ENCODE results near the gene RLN3.
"Not testable (repeated sequence)": the region's sequence is repeated elsewhere in the genome, so short reads cannot be mapped to it uniquely, and the experiment has no call there.

The RLN3 gene

GRCh38 chr19:14050961-14051360 is 23.0 kb downstream of the RLN3 start:
- not testable (repeated sequence) for H3K36me3 ChIP-seq (ENCODE audit: insufficient read depth, low read length); H3K4me1 ChIP-seq (ENCODE audit: insufficient read depth, low read length); H3K9me3 ChIP-seq (ENCODE audit: control insufficient read depth, insufficient read depth, low read length); H3K9ac ChIP-seq (ENCODE audit: low read depth, low read length)

GRCh38 chr19:14051980-14052379 is 24.0 kb downstream of the RLN3 start:
- Histone ChIP-seq H3K9ac (ENCODE audit: low read depth, low read length) (no peak overlapping the region), H3K4me1 (ENCODE audit: insufficient read depth, low read length) (no peaks in the 10 kb centered on the region), H3K36me3 (ENCODE audit: insufficient read depth, low read length) (no peaks in the 10 kb centered on the region), H3K9me3 (ENCODE audit: control insufficient read depth, insufficient read depth, low read length) (peaks cover 2% of the 10 kb centered on the region; the same call in 1 of the 2 replicates)

DNA sequence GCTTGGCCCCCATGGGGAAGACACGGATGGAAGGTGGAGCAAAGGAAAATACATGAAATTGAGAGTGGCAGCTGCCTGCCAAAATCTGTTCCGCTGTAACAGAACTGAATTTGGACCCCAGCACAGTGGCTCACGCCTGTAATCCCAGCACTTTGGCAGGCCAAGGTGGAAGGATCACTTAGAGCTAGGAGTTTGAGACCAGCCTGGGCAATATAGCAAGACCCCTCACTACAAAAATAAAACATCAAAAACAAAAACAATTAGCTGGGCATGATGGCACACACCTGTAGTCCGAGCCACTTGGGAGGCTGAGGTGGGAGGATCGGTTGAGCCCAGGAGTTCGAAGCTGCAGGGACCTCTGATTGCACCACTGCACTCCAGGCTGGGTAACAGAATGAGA is 24.5 kb downstream of the RLN3 start:
- H3K36me3 ChIP-seq (ENCODE audit: insufficient read depth, low read length) = no peaks in the 10 kb centered on the region
- H3K4me1 ChIP-seq (ENCODE audit: insufficient read depth, low read length) = no peaks in the 10 kb centered on the region
- no peak overlapping the region for H3K9ac ChIP-seq (ENCODE audit: low read depth, low read length)
- peaks cover 2% of the 10 kb centered on the region; the same call in 1 of the 2 replicates for H3K9me3 ChIP-seq (ENCODE audit: control insufficient read depth, insufficient read depth, low read length)

GRCh38 chr19:14053032-14053431 is 25.1 kb downstream of the RLN3 start:
- no peaks in the 10 kb centered on the region for H3K36me3 ChIP-seq (ENCODE audit: insufficient read depth, low read length)
- H3K4me1 ChIP-seq (ENCODE audit: insufficient read depth, low read length) = no peaks in the 10 kb centered on the region
- peaks cover 2% of the 10 kb centered on the region; the same call in 1 of the 2 replicates for H3K9me3 ChIP-seq (ENCODE audit: control insufficient read depth, insufficient read depth, low read length)
- H3K9ac ChIP-seq (ENCODE audit: low read depth, low read length) = no peak overlapping the region

- Histone ChIP-seq H3K36me3 (ENCODE audit: insufficient read depth, low read length) (no peaks in the 10 kb centered on the region), H3K4me1 (ENCODE audit: insufficient read depth, low read length) (peaks cover 4% of the 10 kb centered on the region; the same call in 1 of the 2 replicates), H3K9me3 (ENCODE audit: control insufficient read depth, insufficient read depth, low read length) (no peaks in the 10 kb centered on the region), H3K9ac (ENCODE audit: low read depth, low read length) (no peak overlapping the region)
Observed at GRCh38 chr19:14053500-14053899, 25.6 kb downstream of the RLN3 start.

GRCh38 chr19:14054099-14054498 is 26.2 kb downstream of the RLN3 start:
- Histone ChIP-seq H3K4me1 (ENCODE audit: insufficient read depth, low read length) (peaks cover 7% of the 10 kb centered on the region; the same call in 1 of the 2 replicates), H3K9ac (ENCODE audit: low read depth, low read length) (no peak overlapping the region), H3K36me3 (ENCODE audit: insufficient read depth, low read length) (no peaks in the 10 kb centered on the region), H3K9me3 (ENCODE audit: control insufficient read depth, insufficient read depth, low read length) (no peaks in the 10 kb centered on the region)

GRCh38 chr19:14054721-14055120 is 26.8 kb downstream of the RLN3 start:
- Histone ChIP-seq H3K4me1 (ENCODE audit: insufficient read depth, low read length) (peaks cover 7% of the 10 kb centered on the region; the same call in 1 of the 2 replicates), H3K9me3 (ENCODE audit: control insufficient read depth, insufficient read depth, low read length) (no peaks in the 10 kb centered on the region), H3K9ac (ENCODE audit: low read depth, low read length) (no peak overlapping the region), H3K36me3 (ENCODE audit: insufficient read depth, low read length) (no peaks in the 10 kb centered on the region)

DNA sequence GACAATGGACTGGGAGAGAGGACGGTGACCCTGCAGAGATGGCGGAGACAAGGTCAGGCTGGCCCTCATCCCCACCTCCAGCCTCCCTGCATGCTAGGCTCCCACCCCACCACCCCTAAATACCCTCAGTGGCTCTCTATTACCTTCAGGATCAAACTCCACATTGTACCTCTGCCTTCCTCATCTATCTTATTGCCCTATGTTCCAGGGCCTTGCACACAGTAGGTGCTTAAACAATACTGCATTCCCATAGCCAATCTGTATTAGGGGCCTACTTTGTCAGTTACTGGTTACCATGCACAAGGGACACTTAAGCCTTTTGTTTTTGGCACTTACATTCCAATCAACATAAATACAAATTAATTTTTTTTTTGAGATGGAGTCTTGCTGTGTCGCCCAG is 27.4 kb downstream of the RLN3 start:
- Histone ChIP-seq H3K9me3 (ENCODE audit: control insufficient read depth, insufficient read depth, low read length) (no peaks in the 10 kb centered on the region), H3K9ac (ENCODE audit: low read depth, low read length) (no peak overlapping the region), H3K36me3 (ENCODE audit: insufficient read depth, low read length) (no peaks in the 10 kb centered on the region), H3K4me1 (ENCODE audit: insufficient read depth, low read length) (peaks cover 7% of the 10 kb centered on the region; the same call in 1 of the 2 replicates)

DNA sequence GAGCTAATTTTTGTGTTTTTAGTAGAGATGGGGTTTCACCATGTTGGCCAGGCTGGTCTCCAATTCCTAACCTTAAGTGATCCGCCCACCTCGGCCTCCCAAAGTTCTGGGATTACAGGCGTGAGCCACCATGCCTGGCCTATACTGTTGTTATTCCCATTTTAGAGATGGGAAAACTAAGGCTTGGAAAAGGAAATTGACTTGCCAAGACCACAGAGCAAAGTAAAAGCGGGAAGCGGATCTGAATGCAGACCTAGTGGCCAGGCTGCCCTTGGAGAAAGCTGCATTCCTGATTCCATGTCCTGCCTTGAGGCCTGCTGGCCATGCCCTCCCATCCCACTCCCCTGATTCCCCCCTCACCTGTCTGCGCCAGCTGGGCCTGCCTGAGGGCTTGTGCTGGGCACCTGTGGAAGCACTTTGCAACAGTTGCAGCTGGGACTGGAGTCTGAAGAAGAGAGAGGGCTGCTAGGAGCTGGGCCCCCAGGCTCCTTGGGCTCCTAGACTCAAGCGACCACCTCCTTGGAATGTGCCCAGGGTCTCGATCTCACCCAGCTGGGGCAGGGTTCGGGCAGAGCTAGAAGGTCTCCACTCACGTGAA is 28.2 kb downstream of the RLN3 start:
- Histone ChIP-seq H3K9ac (ENCODE audit: low read depth, low read length) (no peak overlapping the region), H3K9me3 (ENCODE audit: control insufficient read depth, insufficient read depth, low read length) (no peaks in the 10 kb centered on the region), H3K4me1 (ENCODE audit: insufficient read depth, low read length) (peaks cover 7% of the 10 kb centered on the region; the same call in 1 of the 2 replicates)

DNA sequence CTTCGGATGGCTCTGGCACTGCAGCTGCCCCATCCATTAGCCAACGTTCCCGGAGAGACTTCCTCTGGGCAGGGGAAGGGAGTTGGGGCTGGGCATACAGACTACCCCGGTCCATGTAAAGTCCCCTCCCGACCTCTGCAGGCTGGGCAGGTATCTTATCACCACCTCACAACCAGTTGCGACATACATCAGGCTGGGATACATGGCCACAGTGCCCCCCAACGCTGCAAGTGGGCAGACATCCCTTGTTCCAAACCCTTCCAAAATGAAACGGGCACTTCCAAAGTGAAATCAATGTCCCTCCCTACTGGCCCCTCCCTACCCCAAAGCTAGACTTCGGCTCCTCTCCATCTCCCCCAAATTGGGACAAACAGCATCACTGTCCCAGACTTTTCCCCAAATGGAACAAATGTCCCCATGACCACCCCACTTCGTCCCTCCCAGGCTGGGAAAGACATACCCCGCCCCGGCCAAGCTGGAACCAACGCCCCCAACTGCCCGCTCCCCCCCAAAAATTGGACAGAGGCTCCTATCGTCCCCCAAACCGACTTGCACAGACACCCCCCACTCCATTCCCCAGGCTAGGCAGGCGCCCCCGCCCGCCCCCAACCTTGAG is 28.9 kb downstream of the RLN3 start:
- H3K9ac ChIP-seq (ENCODE audit: low read depth, low read length) = peak overlapping the region; percentile 60
- H3K9me3 ChIP-seq (ENCODE audit: control insufficient read depth, insufficient read depth, low read length) = no peaks in the 10 kb centered on the region
- peaks cover 7% of the 10 kb centered on the region; the same call in 1 of the 2 replicates for H3K4me1 ChIP-seq (ENCODE audit: insufficient read depth, low read length)
- no peaks in the 10 kb centered on the region for H3K36me3 ChIP-seq (ENCODE audit: insufficient read depth, low read length)

More for the DNA sequence above, 28.2 kb downstream of the RLN3 start:
- H3K36me3 ChIP-seq (ENCODE audit: insufficient read depth, low read length) = no peaks in the 10 kb centered on the region

DNA sequence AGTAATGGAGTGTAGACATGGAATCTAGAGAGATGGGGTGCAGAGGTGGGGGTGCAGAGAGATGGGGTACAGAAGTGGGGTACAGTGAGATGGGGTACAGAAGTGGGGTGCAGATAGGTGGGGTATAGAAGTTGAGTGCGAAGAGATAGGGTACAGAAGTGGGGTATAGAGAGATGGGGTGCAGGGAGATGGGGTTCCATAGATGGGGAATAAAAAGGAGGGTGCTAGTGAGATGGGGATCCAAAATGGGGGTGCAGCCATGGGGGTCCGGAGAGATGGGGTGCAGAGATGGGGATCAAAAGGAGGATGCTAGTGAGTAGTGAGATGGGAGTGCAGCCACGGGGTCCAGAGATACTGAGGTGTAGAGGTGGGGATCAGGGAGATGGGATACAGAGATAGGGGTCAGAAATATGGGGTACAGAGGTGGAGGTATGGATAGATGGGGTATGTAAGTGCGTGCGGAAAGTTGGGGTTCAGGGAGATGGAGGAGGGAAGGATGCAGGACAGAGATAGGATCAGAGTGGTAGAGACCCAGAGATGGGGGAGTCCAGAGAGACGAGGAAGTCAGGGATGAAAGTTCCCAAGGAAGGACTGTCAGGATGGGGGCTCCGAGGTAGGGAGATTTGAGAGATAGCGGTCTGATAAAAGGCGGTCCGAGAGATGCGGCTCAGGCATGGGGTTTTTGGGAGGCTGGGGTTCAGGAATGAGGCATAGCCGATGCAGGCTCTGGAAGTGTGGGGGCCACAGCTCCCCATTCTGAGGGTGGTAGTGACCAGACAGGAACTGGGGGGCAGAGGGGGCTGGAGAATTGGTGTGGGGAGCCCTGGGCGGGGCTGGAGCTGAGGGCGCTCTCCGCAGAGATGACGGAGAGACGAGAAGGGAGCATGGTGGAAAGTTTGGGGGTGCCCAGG is 30.5 kb downstream of the RLN3 start:
- Histone ChIP-seq H3K9me3 (ENCODE audit: control insufficient read depth, insufficient read depth, low read length) (no peaks in the 10 kb centered on the region), H3K36me3 (ENCODE audit: insufficient read depth, low read length) (no peaks in the 10 kb centered on the region), H3K9ac (ENCODE audit: low read depth, low read length) (peak overlapping the region; percentile 48; the same call in 1 of the 2 replicates), H3K4me1 (ENCODE audit: insufficient read depth, low read length) (peaks cover 7% of the 10 kb centered on the region; the same call in 1 of the 2 replicates)

DNA sequence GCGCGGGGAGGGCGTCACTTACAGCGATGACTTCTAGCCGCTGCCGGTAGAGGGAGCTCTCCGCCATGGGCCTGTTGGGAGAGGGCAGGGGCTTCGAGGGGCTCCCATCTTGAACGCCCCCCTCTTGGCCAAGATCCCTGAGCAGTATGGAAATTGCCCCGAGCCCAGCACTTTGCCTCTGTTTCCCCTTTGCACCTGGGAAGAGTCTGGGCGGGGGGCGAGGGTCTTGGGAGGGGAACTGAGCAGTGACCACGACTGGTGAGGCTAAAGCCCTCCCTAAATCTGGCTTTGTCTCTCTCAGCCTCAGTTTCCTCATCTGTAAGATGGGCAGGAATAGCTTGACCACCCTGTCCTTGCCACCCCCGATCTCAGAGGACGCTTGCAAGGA is 31.1 kb downstream of the RLN3 start:
- no peaks in the 10 kb centered on the region for H3K9me3 ChIP-seq (ENCODE audit: control insufficient read depth, insufficient read depth, low read length)
- H3K36me3 ChIP-seq (ENCODE audit: insufficient read depth, low read length) = no peaks in the 10 kb centered on the region
- H3K4me1 ChIP-seq (ENCODE audit: insufficient read depth, low read length) = peaks cover 7% of the 10 kb centered on the region; the same call in 1 of the 2 replicates
- H3K9ac ChIP-seq (ENCODE audit: low read depth, low read length) = peak overlapping the region; percentile 48; the same call in 1 of the 2 replicates

GRCh38 chr19:14059652-14060155 is 31.8 kb downstream of the RLN3 start:
- Histone ChIP-seq H3K36me3 (ENCODE audit: insufficient read depth, low read length) (no peaks in the 10 kb centered on the region), H3K9ac (ENCODE audit: low read depth, low read length) (no peak overlapping the region), H3K9me3 (ENCODE audit: control insufficient read depth, insufficient read depth, low read length) (no peaks in the 10 kb centered on the region), H3K4me1 (ENCODE audit: insufficient read depth, low read length) (peaks cover 7% of the 10 kb centered on the region; the same call in 1 of the 2 replicates)

DNA sequence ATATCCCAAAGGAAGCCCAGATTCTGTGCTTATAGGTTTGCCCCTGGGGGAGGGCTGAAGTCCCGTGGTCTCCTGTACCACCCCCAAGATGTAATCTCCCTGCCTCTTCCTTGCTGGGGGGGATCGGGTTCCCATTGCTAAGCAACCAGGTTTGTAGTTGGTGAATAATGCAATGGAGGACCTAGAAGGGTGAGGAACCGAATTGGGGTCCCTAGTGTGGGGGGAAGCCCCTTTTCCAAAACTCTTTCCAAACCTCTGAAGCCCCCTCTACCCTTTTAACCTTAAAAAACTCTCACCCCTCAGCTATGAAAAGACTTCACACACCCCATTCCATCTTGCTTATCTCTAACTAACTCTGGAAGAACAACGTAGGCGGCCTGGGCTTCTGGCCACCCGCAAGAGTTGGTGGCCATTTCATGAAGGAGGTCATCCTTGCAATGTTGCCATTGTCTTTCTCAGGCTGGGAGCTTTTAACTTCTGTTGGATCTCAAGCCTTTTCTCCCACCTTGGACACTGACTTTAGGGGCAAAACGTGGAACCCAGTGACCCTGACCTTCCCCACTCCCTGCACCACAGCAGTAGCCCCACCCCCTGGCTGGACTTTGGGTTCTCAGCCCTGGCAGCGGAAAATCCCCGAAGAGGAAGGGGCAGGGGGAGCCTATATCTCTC is 33.3 kb downstream of the RLN3 start:
- Histone ChIP-seq H3K36me3 (ENCODE audit: insufficient read depth, low read length) (no peaks in the 10 kb centered on the region), H3K4me1 (ENCODE audit: insufficient read depth, low read length) (peaks cover 7% of the 10 kb centered on the region; the same call in 1 of the 2 replicates), H3K9me3 (ENCODE audit: control insufficient read depth, insufficient read depth, low read length) (no peaks in the 10 kb centered on the region), H3K9ac (ENCODE audit: low read depth, low read length) (no peak overlapping the region)
